ENCODE data around the gene HORMAD2. TPM values are rescaled to one million over a fixed set of nuclear protein-coding genes. Genes with fewer than 3 reads are reported as not detected.

HORMAD2 gene
- total RNA-seq, 1 donor from 2014 or later: not detected

- Mint-ChIP-seq H3K4me1 (ENCODE audit: unreplicated experiment) (no peaks in the 10 kb centered on the region), H3K36me3 (no peaks in the 10 kb centered on the region), H3K27me3 (peaks cover 11% of the 10 kb centered on the region), H3K27ac (no peak overlapping the region), H3K9me3 (no peaks in the 10 kb centered on the region), H3K4me3 (no peak overlapping the region)
- TF ChIP-seq CTCF (conservative IDR thresholded peaks at IDR 0.05): no peak
- DNase-seq (ENCODE audit: extremely low spot score, unreplicated experiment): no peak
These were observed 87.0 kb downstream of the HORMAD2 start for GRCh38 chr22:30167296-30167695.

GRCh38 chr22:30167734-30168133, 87.5 kb downstream of the HORMAD2 start:
- no peaks in the 10 kb centered on the region for H3K4me1 Mint-ChIP-seq (ENCODE audit: unreplicated experiment)
- H3K36me3 Mint-ChIP-seq: no peaks in the 10 kb centered on the region
- H3K9me3 Mint-ChIP-seq: no peaks in the 10 kb centered on the region
- H3K27me3 Mint-ChIP-seq: peaks cover 11% of the 10 kb centered on the region
- H3K4me3 Mint-ChIP-seq: no peak overlapping the region
- no peak for DNase-seq (ENCODE audit: extremely low spot score, unreplicated experiment)
- no peak for TF ChIP-seq CTCF (conservative IDR thresholded peaks at IDR 0.05)
- H3K27ac Mint-ChIP-seq: no peak overlapping the region

- H3K27ac Mint-ChIP-seq: no peak overlapping the region
- no peak for TF ChIP-seq CTCF (conservative IDR thresholded peaks at IDR 0.05)
- peaks cover 14% of the 10 kb centered on the region for H3K27me3 Mint-ChIP-seq
- DNase-seq (ENCODE audit: extremely low spot score, unreplicated experiment): no peak
- no peaks in the 10 kb centered on the region for H3K36me3 Mint-ChIP-seq
- no peaks in the 10 kb centered on the region for H3K9me3 Mint-ChIP-seq
- no peak overlapping the region for H3K4me3 Mint-ChIP-seq
- H3K4me1 Mint-ChIP-seq (ENCODE audit: unreplicated experiment): no peaks in the 10 kb centered on the region
These were observed 88.7 kb downstream of the HORMAD2 start for GRCh38 chr22:30169002-30169401.

- no peak for TF ChIP-seq CTCF (conservative IDR thresholded peaks at IDR 0.05)
- no peak overlapping the region for H3K4me3 Mint-ChIP-seq
These were observed 89.9 kb downstream of the HORMAD2 start for GRCh38 chr22:30170129-30170528.

GRCh38 chr22:30171008-30171407, 90.7 kb downstream of the HORMAD2 start:
- DNase-seq (ENCODE audit: extremely low spot score, unreplicated experiment): no peak
- Mint-ChIP-seq H3K9me3 (no peaks in the 10 kb centered on the region), H3K27me3 (peaks cover 9% of the 10 kb centered on the region), H3K36me3 (no peaks in the 10 kb centered on the region), H3K4me3 (no peak overlapping the region), H3K27ac (no peak overlapping the region), H3K4me1 (ENCODE audit: unreplicated experiment) (no peaks in the 10 kb centered on the region)
- TF ChIP-seq CTCF (conservative IDR thresholded peaks at IDR 0.05): no peak

More at GRCh38 chr22:30170129-30170528, 89.9 kb downstream of the HORMAD2 start:
- no peak for DNase-seq (ENCODE audit: extremely low spot score, unreplicated experiment)
- Mint-ChIP-seq H3K4me1 (ENCODE audit: unreplicated experiment) (no peaks in the 10 kb centered on the region), H3K27me3 (peaks cover 11% of the 10 kb centered on the region), H3K36me3 (no peaks in the 10 kb centered on the region), H3K9me3 (no peaks in the 10 kb centered on the region), H3K27ac (no peak overlapping the region)
